ENCODE results near the gene PRKCH.

DNA sequence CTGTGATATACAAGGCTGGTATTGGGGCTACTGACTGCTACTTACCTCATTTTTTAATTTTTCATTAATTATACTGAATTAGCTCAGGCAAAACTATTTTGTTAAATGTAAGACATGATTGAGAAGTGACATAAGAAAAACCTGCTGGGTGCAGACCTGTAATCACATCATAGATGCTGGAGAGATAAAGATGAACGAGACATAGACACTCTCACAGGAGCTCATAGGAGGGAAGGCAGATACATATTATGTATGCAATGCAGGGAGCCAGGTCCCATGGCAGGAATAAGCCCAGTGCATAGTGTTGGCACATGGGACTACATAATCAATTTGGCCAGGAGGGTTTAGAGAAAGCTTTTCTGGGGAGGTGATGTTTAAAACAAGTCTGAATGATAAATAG is 74.9 kb downstream of the PRKCH start:
- TF ChIP-seq ZFP30 (CRISPR knock-in tag; IDR thresholded peaks at IDR 0.05) (no peak), ZC3H10 (CRISPR knock-in tag; IDR thresholded peaks at IDR 0.05) (no peak), ARNTL (CRISPR knock-in tag; IDR thresholded peaks at IDR 0.05; ENCODE audit: borderline replicate concordance, low read depth) (no peak), ISL1 (CRISPR knock-in tag; IDR thresholded peaks at IDR 0.05) (no peak), ZNF8 (CRISPR knock-in tag; IDR thresholded peaks at IDR 0.05) (no peak), ZFP3 (CRISPR knock-in tag; IDR thresholded peaks at IDR 0.05) (no peak), PPARA (CRISPR knock-in tag; IDR thresholded peaks at IDR 0.05; ENCODE audit: borderline replicate concordance) (no peak), GLIS3 (CRISPR knock-in tag; IDR thresholded peaks at IDR 0.05) (no peak), RARB (CRISPR knock-in tag; IDR thresholded peaks at IDR 0.05) (no peak)
- TF ChIP-seq, protein P1, sequence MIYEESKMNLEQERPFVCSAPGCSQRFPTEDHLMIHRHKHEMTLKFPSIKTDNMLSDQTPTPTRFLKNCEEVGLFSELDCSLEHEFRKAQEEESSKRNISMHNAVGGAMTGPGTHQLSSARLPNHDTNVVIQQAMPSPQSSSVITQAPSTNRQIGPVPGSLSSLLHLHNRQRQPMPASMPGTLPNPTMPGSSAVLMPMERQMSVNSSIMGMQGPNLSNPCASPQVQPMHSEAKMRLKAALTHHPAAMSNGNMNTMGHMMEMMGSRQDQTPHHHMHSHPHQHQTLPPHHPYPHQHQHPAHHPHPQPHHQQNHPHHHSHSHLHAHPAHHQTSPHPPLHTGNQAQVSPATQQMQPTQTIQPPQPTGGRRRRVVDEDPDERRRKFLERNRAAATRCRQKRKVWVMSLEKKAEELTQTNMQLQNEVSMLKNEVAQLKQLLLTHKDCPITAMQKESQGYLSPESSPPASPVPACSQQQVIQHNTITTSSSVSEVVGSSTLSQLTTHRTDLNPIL (CRISPR knock-in tag; IDR thresholded peaks at IDR 0.05; ENCODE audit: low read depth): no peak
- TF ChIP-seq, protein P2, sequence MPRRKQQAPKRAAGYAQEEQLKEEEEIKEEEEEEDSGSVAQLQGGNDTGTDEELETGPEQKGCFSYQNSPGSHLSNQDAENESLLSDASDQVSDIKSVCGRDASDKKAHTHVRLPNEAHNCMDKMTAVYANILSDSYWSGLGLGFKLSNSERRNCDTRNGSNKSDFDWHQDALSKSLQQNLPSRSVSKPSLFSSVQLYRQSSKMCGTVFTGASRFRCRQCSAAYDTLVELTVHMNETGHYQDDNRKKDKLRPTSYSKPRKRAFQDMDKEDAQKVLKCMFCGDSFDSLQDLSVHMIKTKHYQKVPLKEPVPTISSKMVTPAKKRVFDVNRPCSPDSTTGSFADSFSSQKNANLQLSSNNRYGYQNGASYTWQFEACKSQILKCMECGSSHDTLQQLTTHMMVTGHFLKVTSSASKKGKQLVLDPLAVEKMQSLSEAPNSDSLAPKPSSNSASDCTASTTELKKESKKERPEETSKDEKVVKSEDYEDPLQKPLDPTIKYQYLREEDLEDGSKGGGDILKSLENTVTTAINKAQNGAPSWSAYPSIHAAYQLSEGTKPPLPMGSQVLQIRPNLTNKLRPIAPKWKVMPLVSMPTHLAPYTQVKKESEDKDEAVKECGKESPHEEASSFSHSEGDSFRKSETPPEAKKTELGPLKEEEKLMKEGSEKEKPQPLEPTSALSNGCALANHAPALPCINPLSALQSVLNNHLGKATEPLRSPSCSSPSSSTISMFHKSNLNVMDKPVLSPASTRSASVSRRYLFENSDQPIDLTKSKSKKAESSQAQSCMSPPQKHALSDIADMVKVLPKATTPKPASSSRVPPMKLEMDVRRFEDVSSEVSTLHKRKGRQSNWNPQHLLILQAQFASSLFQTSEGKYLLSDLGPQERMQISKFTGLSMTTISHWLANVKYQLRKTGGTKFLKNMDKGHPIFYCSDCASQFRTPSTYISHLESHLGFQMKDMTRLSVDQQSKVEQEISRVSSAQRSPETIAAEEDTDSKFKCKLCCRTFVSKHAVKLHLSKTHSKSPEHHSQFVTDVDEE (CRISPR knock-in tag; IDR thresholded peaks at IDR 0.05): no peak
- TF ChIP-seq, protein P3, sequence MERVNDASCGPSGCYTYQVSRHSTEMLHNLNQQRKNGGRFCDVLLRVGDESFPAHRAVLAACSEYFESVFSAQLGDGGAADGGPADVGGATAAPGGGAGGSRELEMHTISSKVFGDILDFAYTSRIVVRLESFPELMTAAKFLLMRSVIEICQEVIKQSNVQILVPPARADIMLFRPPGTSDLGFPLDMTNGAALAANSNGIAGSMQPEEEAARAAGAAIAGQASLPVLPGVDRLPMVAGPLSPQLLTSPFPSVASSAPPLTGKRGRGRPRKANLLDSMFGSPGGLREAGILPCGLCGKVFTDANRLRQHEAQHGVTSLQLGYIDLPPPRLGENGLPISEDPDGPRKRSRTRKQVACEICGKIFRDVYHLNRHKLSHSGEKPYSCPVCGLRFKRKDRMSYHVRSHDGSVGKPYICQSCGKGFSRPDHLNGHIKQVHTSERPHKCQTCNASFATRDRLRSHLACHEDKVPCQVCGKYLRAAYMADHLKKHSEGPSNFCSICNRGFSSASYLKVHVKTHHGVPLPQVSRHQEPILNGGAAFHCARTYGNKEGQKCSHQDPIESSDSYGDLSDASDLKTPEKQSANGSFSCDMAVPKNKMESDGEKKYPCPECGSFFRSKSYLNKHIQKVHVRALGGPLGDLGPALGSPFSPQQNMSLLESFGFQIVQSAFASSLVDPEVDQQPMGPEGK (CRISPR knock-in tag; IDR thresholded peaks at IDR 0.05; ENCODE audit: borderline replicate concordance): no peak

Data from SK-N-SH treated with all-trans-retinoic acid at 6 μM for 48 hours (cell line).